ENCODE measurements around the gene NGF. TPM values are rescaled to one million over a fixed set of nuclear protein-coding genes. Genes with fewer than 3 reads are reported as not detected.

Gene NGF
- total and polyA plus RNA-seq, 12 donors, result 0.55 to 6.9 (median 1.5) TPM

DNA sequence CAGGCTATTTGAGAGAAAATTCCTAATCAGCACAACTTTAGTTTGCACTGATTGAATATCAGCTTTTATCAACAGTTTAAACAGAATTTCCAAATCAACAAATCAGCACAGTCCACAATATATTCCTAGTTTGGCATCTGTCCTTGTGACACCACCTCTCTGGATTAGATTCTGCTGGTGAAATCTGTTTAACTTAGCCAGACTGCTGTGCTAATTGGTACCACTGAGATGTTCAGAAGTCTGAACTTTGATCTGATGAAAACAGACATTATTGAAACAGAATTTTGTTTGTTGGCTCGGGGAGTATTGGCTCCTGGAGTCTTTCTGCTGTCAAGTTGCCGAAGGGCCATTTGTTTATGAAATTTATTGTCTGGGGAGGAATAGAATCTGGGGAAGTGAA lies 17.0 kb upstream of the NGF start:
- no peak overlapping the region for H3K27ac ChIP-seq
- no peak for TF ChIP-seq POLR2A (IDR thresholded peaks at IDR 0.05)
- TF ChIP-seq, protein P1, sequence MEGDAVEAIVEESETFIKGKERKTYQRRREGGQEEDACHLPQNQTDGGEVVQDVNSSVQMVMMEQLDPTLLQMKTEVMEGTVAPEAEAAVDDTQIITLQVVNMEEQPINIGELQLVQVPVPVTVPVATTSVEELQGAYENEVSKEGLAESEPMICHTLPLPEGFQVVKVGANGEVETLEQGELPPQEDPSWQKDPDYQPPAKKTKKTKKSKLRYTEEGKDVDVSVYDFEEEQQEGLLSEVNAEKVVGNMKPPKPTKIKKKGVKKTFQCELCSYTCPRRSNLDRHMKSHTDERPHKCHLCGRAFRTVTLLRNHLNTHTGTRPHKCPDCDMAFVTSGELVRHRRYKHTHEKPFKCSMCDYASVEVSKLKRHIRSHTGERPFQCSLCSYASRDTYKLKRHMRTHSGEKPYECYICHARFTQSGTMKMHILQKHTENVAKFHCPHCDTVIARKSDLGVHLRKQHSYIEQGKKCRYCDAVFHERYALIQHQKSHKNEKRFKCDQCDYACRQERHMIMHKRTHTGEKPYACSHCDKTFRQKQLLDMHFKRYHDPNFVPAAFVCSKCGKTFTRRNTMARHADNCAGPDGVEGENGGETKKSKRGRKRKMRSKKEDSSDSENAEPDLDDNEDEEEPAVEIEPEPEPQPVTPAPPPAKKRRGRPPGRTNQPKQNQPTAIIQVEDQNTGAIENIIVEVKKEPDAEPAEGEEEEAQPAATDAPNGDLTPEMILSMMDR (IDR thresholded peaks at IDR 0.05), result no peak
- intact Hi-C loops (cut with DNase I), result no loop called here
- no peak for DNase-seq
- H3K36me3 ChIP-seq (replicated peaks in 1 of 2), result no peaks in the 10 kb centered on the region
- no peak overlapping the region for H3K4me3 ChIP-seq
- no peaks in the 10 kb centered on the region for H3K4me1 ChIP-seq (replicated peaks in 1 of 2)
- H3K9me3 ChIP-seq (replicated peaks in 1 of 3), result no peaks in the 10 kb centered on the region
- WGBS, 4 donors, result 74 to 88% (median 85%) methylated on average over 2 of the region's 2 CpGs
- no peaks in the 10 kb centered on the region for H3K27me3 ChIP-seq

GRCh38 chr1:115351143-115351542 lies 13.1 kb upstream of the NGF start:
- Histone ChIP-seq H3K9me3 (replicated peaks in 1 of 3) (no peaks in the 10 kb centered on the region), H3K4me3 (no peak overlapping the region), H3K27ac (no peak overlapping the region), H3K36me3 (replicated peaks in 1 of 2) (no peaks in the 10 kb centered on the region), H3K4me1 (replicated peaks in 1 of 2) (no peaks in the 10 kb centered on the region), H3K27me3 (no peaks in the 10 kb centered on the region)
- intact Hi-C loops (cut with DNase I), result no loop called here
- TF ChIP-seq POLR2A (IDR thresholded peaks at IDR 0.05), result no peak
- TF ChIP-seq, protein P1 (IDR thresholded peaks at IDR 0.05), result no peak
- WGBS, 4 donors, result 63 to 81% (median 72%) methylated on average over 5 of the region's 5 CpGs
- DNase-seq, result no peak

- 84 to 93% (median 87%) methylated on average over 4 of the region's 4 CpGs for WGBS, 4 donors
- no peaks in the 10 kb centered on the region for H3K4me1 ChIP-seq (replicated peaks in 1 of 2)
- no peak overlapping the region for H3K27ac ChIP-seq
- H3K9me3 ChIP-seq (replicated peaks in 1 of 3), result no peaks in the 10 kb centered on the region
- DNase-seq, result no peak
- no peaks in the 10 kb centered on the region for H3K36me3 ChIP-seq (replicated peaks in 1 of 2)
- H3K27me3 ChIP-seq, result no peaks in the 10 kb centered on the region
- TF ChIP-seq POLR2A (IDR thresholded peaks at IDR 0.05), result no peak
- TF ChIP-seq, protein P1 (IDR thresholded peaks at IDR 0.05), result no peak
- intact Hi-C loops (cut with DNase I), result no loop called here
- no peak overlapping the region for H3K4me3 ChIP-seq
These were observed 10.6 kb upstream of the NGF start for GRCh38 chr1:115348636-115349035.

- TF ChIP-seq, protein P1 (IDR thresholded peaks at IDR 0.05), result no peak
- TF ChIP-seq POLR2A (IDR thresholded peaks at IDR 0.05), result no peak
These were observed 9.2 kb upstream of the NGF start for GRCh38 chr1:115347282-115347681.

More at GRCh38 chr1:115347282-115347681, 9.2 kb upstream of the NGF start:
- no peaks in the 10 kb centered on the region for H3K27me3 ChIP-seq
- no peaks in the 10 kb centered on the region for H3K36me3 ChIP-seq (replicated peaks in 1 of 2)
- no peak overlapping the region for H3K4me3 ChIP-seq
- intact Hi-C loops (cut with DNase I), result no loop called here
- H3K9me3 ChIP-seq (replicated peaks in 1 of 3), result no peaks in the 10 kb centered on the region
- no peaks in the 10 kb centered on the region for H3K4me1 ChIP-seq (replicated peaks in 1 of 2)
- H3K27ac ChIP-seq, result no peak overlapping the region
- WGBS, 4 donors, result 72 to 82% (median 75%) methylated on average over 2 of the region's 2 CpGs
- no peak for DNase-seq

Measured in adrenal gland (tissue), 12 donors.